GM12872 (cell line): Measurements from ENCODE around the gene ITPRID2.

Experiments
- TF ChIP-seq, protein P1 (sequence below): IDR thresholded peaks from 3 replicates; pipeline ENCODE4 v1.5.1; 2011; ENCODE audit warnings: low read depth, mild to moderate bottlenecking, low read length, moderate library complexity; ENCODE audit not compliant: insufficient read depth

Gene ITPRID2

DNA sequence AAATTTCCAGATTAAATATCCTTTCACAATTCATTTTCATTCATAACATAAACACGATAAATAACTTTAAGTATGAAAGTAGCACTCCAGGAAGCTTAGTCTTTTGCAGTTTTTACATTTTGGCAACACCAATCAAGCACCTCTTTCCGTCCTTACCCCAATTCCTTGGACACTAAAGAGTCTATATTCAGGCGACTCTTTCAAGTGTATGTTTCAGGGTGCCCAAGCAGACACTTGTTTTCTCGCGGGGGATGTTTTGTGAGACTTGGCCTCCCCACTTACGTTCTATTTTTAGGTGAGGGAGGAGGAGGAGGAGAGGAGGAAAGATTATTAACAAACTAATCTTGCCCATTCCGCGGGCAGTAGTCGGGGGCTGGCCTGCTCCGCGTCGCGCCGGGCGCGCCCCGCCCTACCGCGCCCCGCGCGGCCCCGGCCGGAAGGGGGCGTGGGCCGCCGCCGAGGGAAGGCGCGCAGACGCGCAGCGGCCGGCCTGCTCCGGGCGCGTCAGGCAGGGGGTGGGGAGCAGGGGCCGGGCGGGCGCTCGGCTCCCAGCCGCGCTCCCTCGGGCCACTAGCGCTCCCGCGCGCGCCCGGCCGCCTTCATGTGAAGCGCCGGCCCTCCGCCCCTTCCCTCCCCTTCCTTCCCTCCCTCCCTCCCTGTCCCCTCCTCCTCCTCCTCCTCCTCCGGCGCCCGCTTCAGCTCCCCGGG, at the start of gene ITPRID2:
Gene ITPRID2 (plus strand): TSS at position 473 of the 708 bp plus-strand sequence. CDS start 337 bp downstream, outside the sequence.
- TF ChIP-seq, protein P1, sequence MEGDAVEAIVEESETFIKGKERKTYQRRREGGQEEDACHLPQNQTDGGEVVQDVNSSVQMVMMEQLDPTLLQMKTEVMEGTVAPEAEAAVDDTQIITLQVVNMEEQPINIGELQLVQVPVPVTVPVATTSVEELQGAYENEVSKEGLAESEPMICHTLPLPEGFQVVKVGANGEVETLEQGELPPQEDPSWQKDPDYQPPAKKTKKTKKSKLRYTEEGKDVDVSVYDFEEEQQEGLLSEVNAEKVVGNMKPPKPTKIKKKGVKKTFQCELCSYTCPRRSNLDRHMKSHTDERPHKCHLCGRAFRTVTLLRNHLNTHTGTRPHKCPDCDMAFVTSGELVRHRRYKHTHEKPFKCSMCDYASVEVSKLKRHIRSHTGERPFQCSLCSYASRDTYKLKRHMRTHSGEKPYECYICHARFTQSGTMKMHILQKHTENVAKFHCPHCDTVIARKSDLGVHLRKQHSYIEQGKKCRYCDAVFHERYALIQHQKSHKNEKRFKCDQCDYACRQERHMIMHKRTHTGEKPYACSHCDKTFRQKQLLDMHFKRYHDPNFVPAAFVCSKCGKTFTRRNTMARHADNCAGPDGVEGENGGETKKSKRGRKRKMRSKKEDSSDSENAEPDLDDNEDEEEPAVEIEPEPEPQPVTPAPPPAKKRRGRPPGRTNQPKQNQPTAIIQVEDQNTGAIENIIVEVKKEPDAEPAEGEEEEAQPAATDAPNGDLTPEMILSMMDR = no peak

DNA sequence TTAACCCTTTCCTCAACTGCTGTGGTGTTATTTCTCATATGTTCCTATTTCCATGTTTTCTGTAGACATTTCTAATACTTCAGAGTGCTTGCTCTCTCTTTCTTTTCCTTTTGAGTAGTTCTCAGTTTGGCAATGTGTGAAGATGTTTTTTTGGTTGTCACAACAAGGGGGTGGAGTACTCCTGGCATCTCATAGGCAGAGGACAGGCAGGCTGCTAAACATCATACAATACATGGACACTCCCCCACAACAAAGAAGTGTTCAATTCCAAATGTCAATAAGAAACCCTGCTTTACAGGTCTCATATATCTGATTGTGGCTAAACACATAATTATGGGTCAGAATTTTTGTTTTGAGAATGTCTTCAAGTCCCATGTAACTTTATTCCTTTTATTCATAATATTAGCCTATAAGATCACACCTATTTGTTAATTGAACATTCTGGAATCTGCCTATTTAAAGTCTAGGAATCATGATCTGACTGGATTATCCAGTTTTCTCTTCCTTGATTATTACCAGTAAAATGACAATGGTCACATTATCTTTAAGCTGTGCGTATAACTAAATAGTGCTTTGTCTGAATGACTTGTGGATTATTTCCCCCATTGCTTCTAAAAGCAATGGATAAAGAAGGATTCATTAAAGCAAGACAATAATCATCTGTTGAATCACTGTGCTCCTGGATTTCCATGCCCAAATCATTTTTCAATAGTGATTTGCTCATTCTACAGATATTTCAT, 46.8 kb upstream of the ITPRID2 start:
- TF ChIP-seq, protein P1 = no peak

DNA sequence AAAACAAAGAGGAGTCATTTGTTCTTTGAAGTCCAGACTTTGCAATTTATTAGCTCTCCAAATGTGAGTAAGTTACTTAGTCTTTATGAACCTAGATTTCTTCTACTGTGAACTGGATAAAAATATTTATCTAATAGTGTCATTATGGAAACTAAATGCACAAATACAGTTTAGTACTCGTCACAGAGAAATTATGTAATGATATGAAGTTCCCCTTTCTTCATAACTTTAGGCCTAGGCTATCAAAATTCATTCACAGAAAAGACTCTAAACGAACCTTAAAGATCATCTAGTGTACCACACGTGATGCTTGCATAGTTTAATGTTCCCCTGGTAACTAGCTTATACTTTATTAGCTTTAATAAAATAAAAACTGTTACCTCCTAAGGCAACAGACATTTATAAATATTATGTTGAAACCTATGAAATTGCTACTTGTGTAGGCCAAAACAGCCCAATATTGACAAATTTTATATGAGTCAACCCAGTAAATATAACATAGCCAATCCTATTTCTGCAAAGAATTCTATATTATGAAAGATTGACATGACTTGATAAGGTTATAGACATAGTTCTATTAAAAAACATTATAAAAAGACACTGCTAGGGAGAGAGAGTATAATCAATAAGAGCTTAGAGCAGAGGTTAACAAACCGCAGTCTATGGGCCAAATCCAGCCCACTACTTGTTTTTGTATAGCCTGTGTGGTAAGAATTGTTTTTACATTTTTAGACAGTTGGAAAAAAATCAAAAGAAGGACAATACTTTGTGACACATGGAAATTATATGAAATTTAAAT, 44.9 kb upstream of the ITPRID2 start:
- TF ChIP-seq, protein P1 = no peak

DNA sequence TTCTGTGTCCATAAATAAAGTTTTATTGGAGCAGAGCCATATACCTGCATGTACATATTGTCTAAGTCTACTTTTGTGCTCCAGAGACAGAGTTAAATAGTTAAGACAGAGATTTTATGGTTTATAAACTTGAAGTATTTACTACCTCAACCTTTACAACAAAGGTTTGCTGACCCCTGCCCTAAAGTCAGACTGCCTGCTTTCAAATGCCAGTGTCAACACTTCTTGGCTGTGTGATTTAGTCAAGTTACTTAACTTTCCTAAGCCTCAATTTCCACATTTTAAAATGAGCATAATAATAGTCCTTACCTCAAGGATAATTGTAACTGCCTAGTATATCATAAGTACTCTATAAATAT, 44.4 kb upstream of the ITPRID2 start:
- TF ChIP-seq, protein P1 = no peak

DNA sequence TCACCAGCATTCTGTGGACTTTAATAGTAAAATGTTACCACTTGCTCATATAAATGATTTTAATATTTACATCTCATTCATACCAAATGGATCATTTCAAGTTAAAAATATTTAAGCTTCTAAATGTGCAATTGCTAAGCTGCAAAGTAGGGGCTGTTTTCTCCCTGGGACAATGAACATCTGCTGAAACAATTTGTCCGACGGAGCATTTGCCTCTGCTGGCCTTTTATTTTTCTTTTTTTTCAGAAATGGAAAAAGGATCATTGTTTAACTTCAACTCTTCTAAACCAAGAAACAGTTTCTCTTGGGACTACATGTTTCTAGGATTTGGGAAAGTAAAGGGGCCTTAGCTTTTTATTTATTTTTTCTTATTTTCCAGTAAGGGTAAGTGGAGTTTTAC, 43.8 kb upstream of the ITPRID2 start:
- TF ChIP-seq, protein P1 = no peak

DNA sequence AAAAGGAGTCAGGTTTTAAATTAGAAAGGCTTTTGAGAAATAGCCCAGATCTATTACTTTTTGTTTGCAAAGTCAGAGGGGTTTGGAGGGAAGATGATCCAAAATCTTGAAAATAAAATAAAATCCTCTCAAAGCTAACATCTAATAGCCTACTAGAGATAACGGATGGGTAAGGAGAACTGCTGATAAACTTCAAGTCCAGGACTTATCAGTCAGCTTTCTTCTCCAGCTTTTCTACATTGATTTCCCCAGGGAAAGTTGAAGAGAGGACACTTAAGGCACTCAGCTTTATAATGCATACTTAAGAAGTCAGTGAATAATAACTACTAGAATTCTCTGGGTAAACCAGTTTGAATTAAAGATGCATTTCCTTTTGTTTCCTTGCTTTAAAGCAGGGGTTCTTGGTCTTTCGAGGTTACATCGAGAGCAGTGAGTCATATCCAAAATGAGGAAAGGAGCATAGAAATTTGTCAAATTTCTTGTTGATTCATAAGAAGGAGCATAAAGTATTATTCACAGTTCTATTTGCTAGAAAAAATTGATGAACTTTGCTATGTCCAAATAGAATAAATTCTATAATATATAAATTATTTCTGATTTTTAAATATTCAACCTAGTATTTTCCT, 43.2 kb upstream of the ITPRID2 start:
- TF ChIP-seq, protein P1 = no peak

DNA sequence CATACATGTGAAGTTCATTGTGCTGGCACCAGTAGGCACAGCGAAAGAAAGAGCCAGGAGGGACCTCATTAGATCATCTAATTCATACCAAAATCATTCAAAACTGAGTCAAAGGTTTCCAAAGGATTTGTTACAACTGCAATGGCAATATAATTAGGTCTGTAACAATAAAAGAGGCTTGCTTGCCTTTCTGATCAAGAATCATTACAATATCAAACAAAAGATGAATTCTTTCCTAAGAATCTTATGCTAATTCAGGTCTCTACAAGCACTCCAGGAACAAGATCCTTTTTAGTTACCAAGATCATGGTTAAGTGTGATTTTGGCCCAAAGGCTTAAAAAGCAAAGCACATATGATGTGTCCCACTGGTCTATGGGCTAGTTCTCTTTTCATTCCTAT, 41.9 kb upstream of the ITPRID2 start:
- TF ChIP-seq, protein P1 = no peak
